Measurements from ENCODE around the gene VPS16. TPM values are rescaled to one million over a fixed set of nuclear protein-coding genes. Genes with fewer than 3 reads are reported as not detected.

VPS16 gene
- total and polyA plus RNA-seq, 4 donors = 14.5 to 24.3 (median 16.1) TPM

DNA sequence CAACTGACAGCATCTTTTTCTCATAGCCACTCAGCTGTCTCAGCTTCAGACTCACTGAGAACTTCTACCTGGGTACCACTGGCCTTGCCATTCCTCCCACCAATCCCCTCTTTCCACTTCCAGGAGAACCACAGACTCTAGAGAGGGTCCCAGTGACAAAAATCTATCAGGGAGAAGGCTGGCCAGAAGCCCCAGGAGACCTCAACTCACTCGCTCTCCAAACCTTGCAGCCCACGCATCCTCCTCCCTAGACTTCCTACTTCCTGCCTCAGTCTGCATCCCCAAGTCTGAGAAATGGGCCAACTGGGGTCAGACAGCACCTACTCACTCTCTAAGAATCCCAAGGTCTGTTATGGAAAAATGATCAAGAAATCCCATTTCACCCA, 23.2 kb upstream of the VPS16 start:
- WGBS = 90% methylated on average over 2 of the region's 2 CpGs
- no peaks in the 10 kb centered on the region for H3K27me3 ChIP-seq (ENCODE audit: control insufficient read depth in 4 of 4, insufficient read depth in 4 of 4, low read length in 3 of 4)
- H3K27ac ChIP-seq (ENCODE audit: low read depth in 1 of 2, low read length in 2 of 2) = no peak overlapping the region
- H3K4me3 ChIP-seq (ENCODE audit: low read depth in 1 of 3, low read length in 3 of 3) = no peak overlapping the region
- H3K9ac ChIP-seq (ENCODE audit: low read depth in 1 of 2, low read length in 2 of 2) = no peak overlapping the region
- H3K4me1 ChIP-seq (ENCODE audit: control insufficient read depth in 4 of 4, insufficient read depth in 4 of 4, low read length in 3 of 4) = peaks cover 0 to 3% (median 1%) of the 10 kb centered on the region in 4 donors
- TF ChIP-seq, protein P1, sequence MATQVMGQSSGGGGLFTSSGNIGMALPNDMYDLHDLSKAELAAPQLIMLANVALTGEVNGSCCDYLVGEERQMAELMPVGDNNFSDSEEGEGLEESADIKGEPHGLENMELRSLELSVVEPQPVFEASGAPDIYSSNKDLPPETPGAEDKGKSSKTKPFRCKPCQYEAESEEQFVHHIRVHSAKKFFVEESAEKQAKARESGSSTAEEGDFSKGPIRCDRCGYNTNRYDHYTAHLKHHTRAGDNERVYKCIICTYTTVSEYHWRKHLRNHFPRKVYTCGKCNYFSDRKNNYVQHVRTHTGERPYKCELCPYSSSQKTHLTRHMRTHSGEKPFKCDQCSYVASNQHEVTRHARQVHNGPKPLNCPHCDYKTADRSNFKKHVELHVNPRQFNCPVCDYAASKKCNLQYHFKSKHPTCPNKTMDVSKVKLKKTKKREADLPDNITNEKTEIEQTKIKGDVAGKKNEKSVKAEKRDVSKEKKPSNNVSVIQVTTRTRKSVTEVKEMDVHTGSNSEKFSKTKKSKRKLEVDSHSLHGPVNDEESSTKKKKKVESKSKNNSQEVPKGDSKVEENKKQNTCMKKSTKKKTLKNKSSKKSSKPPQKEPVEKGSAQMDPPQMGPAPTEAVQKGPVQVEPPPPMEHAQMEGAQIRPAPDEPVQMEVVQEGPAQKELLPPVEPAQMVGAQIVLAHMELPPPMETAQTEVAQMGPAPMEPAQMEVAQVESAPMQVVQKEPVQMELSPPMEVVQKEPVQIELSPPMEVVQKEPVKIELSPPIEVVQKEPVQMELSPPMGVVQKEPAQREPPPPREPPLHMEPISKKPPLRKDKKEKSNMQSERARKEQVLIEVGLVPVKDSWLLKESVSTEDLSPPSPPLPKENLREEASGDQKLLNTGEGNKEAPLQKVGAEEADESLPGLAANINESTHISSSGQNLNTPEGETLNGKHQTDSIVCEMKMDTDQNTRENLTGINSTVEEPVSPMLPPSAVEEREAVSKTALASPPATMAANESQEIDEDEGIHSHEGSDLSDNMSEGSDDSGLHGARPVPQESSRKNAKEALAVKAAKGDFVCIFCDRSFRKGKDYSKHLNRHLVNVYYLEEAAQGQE (IDR thresholded peaks at IDR 0.05) = no peak
- TF ChIP-seq YY1 (IDR thresholded peaks at IDR 0.05) (no peak), HNF4G (IDR thresholded peaks at IDR 0.05) (no peak), RXRA (IDR thresholded peaks at IDR 0.05) (no peak), NR2F2 (IDR thresholded peaks at IDR 0.05) (no peak), FOXA1 (IDR thresholded peaks at IDR 0.05) (no peak), HNF4A (conservative IDR thresholded peaks at IDR 0.05) (no peak), JUND (IDR thresholded peaks at IDR 0.05) (no peak), FOXA2 (IDR thresholded peaks at IDR 0.05) (no peak), TAF1 (conservative IDR thresholded peaks at IDR 0.05) (no peak)
- TF ChIP-seq, protein P2, sequence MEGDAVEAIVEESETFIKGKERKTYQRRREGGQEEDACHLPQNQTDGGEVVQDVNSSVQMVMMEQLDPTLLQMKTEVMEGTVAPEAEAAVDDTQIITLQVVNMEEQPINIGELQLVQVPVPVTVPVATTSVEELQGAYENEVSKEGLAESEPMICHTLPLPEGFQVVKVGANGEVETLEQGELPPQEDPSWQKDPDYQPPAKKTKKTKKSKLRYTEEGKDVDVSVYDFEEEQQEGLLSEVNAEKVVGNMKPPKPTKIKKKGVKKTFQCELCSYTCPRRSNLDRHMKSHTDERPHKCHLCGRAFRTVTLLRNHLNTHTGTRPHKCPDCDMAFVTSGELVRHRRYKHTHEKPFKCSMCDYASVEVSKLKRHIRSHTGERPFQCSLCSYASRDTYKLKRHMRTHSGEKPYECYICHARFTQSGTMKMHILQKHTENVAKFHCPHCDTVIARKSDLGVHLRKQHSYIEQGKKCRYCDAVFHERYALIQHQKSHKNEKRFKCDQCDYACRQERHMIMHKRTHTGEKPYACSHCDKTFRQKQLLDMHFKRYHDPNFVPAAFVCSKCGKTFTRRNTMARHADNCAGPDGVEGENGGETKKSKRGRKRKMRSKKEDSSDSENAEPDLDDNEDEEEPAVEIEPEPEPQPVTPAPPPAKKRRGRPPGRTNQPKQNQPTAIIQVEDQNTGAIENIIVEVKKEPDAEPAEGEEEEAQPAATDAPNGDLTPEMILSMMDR (IDR thresholded peaks at IDR 0.05; ENCODE audit: low read depth, low read length, missing input control) = no peak
- TF ChIP-seq, protein P3, sequence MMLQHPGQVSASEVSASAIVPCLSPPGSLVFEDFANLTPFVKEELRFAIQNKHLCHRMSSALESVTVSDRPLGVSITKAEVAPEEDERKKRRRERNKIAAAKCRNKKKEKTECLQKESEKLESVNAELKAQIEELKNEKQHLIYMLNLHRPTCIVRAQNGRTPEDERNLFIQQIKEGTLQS (IDR thresholded peaks at IDR 0.05) = no peak
- TF ChIP-seq, protein P4, sequence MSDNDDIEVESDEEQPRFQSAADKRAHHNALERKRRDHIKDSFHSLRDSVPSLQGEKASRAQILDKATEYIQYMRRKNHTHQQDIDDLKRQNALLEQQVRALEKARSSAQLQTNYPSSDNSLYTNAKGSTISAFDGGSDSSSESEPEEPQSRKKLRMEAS (IDR thresholded peaks at IDR 0.05) = no peak
- TF ChIP-seq, protein P5, sequence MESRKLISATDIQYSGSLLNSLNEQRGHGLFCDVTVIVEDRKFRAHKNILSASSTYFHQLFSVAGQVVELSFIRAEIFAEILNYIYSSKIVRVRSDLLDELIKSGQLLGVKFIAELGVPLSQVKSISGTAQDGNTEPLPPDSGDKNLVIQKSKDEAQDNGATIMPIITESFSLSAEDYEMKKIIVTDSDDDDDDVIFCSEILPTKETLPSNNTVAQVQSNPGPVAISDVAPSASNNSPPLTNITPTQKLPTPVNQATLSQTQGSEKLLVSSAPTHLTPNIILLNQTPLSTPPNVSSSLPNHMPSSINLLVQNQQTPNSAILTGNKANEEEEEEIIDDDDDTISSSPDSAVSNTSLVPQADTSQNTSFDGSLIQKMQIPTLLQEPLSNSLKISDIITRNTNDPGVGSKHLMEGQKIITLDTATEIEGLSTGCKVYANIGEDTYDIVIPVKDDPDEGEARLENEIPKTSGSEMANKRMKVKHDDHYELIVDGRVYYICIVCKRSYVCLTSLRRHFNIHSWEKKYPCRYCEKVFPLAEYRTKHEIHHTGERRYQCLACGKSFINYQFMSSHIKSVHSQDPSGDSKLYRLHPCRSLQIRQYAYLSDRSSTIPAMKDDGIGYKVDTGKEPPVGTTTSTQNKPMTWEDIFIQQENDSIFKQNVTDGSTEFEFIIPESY (IDR thresholded peaks at IDR 0.05) = no peak
- no peak for DNase-seq (ENCODE audit: low spot score)
- no peaks in the 10 kb centered on the region for H3K36me3 ChIP-seq (ENCODE audit: control insufficient read depth in 4 of 4, insufficient read depth in 3 of 4, low read depth in 1 of 4, low read length in 3 of 4)
- peaks cover 0 to 1% (median 0%) of the 10 kb centered on the region in 4 donors for H3K9me3 ChIP-seq (ENCODE audit: control insufficient read depth in 4 of 4, low read length in 3 of 4)

DNA sequence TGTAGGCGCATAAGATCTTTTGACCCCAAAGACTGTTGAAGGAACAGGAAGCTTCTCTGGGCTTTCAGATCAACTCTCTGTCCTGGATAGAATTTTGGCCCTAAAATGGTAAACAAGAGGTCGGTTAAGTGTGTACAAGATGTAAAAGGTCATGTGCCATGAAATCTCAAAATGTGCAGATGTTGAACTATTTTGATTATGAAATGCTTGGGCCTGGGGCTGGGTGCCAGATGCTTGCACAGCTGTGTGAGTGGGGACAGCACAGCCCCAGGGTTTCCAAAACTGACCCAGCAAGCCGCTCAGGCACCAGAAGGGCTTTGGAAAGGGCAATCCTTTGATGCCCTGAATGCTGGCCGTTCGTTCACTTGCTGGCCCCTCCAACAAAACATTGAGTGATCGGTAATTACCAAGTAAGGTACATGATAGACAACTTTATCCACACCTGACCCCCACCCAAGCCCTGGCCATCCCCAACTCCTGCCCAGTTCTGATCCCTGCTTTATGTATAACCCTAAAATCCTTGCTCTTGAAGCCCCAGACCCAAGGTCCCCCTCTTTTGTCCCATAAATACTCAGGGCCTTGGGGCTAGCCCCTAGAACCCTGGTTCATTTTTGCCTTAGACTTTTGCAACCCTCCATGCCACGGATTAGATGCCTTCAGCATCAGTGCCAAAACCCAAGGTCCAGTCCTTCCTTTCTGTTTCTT, 22.5 kb upstream of the VPS16 start:
- Histone ChIP-seq H3K27me3 (ENCODE audit: control insufficient read depth in 4 of 4, insufficient read depth in 4 of 4, low read length in 3 of 4) (no peaks in the 10 kb centered on the region), H3K27ac (ENCODE audit: low read depth in 1 of 2, low read length in 2 of 2) (no peak overlapping the region)
- 80% methylated on average over 7 of the region's 7 CpGs for WGBS

More for the DNA sequence above, 22.5 kb upstream of the VPS16 start:
- Histone ChIP-seq H3K9me3 (ENCODE audit: control insufficient read depth in 4 of 4, low read length in 3 of 4) (no peaks in the 10 kb centered on the region), H3K4me3 (ENCODE audit: low read depth in 1 of 3, low read length in 3 of 3) (no peak overlapping the region), H3K9ac (ENCODE audit: low read depth in 1 of 2, low read length in 2 of 2) (no peak overlapping the region), H3K36me3 (ENCODE audit: control insufficient read depth in 4 of 4, insufficient read depth in 3 of 4, low read depth in 1 of 4, low read length in 3 of 4) (no peaks in the 10 kb centered on the region), H3K4me1 (ENCODE audit: control insufficient read depth in 4 of 4, insufficient read depth in 4 of 4, low read length in 3 of 4) (peaks cover 0 to 3% (median 1%) of the 10 kb centered on the region in 4 donors)
- TF ChIP-seq NR2F2 (IDR thresholded peaks at IDR 0.05) (peak; percentile 28), RXRA (IDR thresholded peaks at IDR 0.05) (no peak), GABPA (IDR thresholded peaks at IDR 0.05 in 1 of 2, conservative IDR thresholded peaks at IDR 0.05 in 1 of 2) (no peak), TAF1 (conservative IDR thresholded peaks at IDR 0.05) (no peak), FOXA2 (IDR thresholded peaks at IDR 0.05) (no peak)
- TF ChIP-seq, protein P5 (IDR thresholded peaks at IDR 0.05) = no peak
- TF ChIP-seq, protein P3 (IDR thresholded peaks at IDR 0.05) = no peak
- no peak for DNase-seq (ENCODE audit: low spot score)
